LNCAP (cell line): ENCODE measurements around the gene CYB5R3.

Experiments used
- TF ChIP-seq, protein P1 (sequence below): fragments of 450-650 bp; IDR thresholded peaks from 2 replicates; pipeline ENCODE4 v1.5.1; 2017; ENCODE audit warnings: mild to moderate bottlenecking

The CYB5R3 gene

DNA sequence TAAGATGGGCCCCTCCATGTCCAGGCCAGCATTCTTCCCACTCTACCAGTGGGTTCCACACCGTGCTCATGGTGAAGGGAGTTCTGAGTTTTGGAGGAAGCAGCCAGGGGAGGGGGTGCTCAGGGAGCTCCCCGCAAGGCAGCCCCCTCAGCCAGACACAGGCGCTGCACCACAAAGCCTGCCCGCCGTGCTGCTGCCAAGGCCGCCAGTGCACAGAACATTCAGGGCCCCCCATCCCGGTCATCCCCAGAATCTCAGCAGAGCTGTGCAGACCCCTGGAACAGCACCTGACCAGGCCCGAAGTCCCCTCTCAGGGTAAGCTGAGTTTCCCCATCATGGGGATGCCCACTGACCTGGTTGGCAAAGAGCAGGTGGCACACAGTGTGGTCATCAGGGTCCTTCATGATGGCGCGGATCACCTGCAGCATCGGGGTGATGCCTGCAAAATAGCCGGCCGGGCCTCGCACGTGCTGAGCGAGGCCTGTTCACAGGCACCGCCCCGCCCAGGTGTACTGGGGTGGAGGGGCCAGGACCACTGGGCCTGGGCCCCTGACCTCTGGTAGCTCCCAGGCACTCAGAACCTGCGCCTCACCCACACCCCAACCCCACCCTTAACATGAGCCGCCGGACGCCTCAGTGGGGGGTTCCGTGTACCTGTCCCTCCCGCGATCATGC lies 22.1 kb downstream of the CYB5R3 start:
- TF ChIP-seq, protein P1, sequence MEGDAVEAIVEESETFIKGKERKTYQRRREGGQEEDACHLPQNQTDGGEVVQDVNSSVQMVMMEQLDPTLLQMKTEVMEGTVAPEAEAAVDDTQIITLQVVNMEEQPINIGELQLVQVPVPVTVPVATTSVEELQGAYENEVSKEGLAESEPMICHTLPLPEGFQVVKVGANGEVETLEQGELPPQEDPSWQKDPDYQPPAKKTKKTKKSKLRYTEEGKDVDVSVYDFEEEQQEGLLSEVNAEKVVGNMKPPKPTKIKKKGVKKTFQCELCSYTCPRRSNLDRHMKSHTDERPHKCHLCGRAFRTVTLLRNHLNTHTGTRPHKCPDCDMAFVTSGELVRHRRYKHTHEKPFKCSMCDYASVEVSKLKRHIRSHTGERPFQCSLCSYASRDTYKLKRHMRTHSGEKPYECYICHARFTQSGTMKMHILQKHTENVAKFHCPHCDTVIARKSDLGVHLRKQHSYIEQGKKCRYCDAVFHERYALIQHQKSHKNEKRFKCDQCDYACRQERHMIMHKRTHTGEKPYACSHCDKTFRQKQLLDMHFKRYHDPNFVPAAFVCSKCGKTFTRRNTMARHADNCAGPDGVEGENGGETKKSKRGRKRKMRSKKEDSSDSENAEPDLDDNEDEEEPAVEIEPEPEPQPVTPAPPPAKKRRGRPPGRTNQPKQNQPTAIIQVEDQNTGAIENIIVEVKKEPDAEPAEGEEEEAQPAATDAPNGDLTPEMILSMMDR, result no peak

- TF ChIP-seq, protein P1, result no peak
These were observed 22.8 kb downstream of the CYB5R3 start for GRCh38 chr22:42626431-42626830.

DNA sequence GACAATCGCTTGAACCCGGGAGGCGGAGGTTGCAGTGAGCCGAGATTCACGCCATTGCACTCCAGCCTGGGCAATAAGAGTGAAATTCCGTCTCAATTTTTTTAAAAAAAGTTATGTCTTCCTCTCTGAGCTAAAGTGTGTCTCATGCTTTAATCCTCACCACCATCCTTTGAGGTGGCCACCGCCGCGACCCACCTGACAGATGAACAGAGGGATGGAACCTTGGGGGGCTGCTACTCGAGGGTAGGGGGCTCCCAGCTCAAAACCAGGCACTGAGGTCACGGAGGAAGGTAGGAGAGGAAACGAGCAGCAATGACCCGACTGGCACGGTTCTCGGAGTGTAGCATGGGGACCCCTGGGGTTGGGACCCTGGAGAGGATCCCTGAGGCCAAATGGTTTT lies 23.8 kb downstream of the CYB5R3 start:
- TF ChIP-seq, protein P1, result no peak

DNA sequence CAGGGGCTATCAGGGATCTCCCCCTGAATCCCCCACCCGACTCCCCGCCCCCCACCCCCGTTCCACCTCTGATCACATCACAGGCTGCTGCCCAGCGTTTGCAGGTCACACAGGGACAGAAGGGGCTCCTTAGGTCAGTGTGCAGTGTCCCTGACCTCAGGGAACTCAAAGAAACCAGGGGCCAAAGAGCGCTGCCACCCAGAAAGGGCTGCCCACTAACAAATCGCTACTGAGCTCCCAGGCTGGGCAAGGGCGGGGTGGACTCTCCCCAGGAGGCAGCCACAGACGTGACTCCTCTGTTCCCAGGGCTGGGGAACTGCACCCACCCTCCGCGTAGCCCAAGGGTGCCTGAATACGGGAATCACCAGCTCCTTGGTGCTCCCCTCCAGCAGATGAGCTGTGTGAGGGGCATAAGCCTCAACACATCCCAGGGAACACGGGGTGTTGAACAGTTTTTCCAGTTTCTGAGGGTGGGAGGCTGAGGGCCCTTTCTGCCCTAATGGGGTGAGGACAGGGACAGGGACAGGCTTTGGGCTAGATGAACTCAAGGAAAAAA lies 24.6 kb downstream of the CYB5R3 start:
- TF ChIP-seq, protein P1, result no peak

- TF ChIP-seq, protein P1, result no peak
These were observed 25.3 kb downstream of the CYB5R3 start for GRCh38 chr22:42623756-42624441.

DNA sequence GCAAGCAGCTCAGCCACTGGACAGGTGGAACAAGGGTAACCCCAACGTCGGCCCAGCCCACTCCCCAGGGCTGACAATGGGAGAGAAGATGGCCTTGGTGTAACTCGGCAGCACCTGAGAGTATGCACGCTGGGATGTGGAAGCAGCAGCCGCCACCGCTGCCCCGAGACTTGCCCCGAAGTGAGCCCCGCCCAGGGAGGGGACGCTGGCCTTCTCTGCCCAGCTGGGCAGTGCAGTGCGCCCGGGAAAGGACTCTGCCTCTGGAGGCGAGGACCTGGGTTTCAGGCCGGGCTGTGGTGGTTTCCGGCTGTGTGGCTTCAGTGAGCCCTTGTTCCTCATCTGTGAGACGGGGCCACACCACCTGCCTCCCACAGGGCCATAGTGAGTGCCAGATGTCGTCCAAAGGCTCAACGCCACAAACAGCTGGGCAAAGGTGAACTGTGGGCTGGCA lies 25.9 kb downstream of the CYB5R3 start:
- TF ChIP-seq, protein P1, result no peak

DNA sequence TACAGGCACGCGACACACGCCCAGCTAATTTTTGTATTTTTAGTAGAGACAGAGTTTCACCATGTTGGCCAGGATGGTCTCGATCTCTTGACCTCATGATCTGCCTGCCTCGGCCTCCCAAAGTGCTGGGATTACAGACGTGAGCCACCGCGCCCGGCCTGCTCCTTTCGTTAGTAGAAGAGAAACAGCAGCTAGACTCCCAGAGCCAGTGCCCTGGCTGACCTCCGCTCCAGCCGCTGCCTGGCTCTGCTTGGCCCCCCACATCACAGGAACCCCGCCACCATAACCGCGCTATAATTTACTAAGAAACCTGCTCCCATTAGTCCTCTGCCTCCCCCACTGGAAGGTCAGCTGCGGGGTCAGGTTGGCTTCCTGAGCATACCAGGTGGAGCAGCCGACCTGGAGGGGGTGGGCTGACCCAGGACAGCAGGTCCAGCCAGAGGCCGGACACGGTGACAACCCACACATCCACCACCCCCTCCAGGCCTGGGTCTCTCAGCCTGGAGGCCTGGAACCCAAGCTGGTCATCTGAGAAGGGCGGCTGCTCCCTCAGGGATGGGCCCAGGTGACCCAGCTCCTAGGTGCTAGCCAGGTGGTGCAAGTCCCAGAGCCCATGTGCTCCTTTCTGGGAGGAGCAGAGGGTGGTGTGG lies 27.0 kb downstream of the CYB5R3 start:
- TF ChIP-seq, protein P1, result no peak
